Muscle layer of duodenum (tissue), 2 donors: Measurements from ENCODE around the gene LIN28B.
"Not testable (repeated sequence)": the region's sequence is repeated elsewhere in the genome, so short reads cannot be mapped to it uniquely, and the experiment has no call there.

Source experiments
- H3K27ac ChIP-seq: one replicate; pipeline ENCODE4 v1.7.0; 2013; ENCODE audit warnings: mild to moderate bottlenecking, low read length
- H3K27me3 ChIP-seq: one replicate; pipeline ENCODE4 v1.7.0; 2013; ENCODE audit warnings: low read depth, mild to moderate bottlenecking, control low read depth, low read length
- H3K36me3 ChIP-seq, 2 donors: one replicate each; pipeline ENCODE4 v1.7.0; 2013; ENCODE audit warnings: low read length in 2 of 2, control low read depth in 1 of 2, mild to moderate bottlenecking in 1 of 2; ENCODE audit not compliant: insufficient read depth in 2 of 2, control insufficient read depth in 1 of 2
- H3K4me1 ChIP-seq, 2 donors: one replicate each; pipeline ENCODE4 v1.7.0; 2013; ENCODE audit warnings: low read length in 2 of 2, mild to moderate bottlenecking in 2 of 2, control low read depth in 1 of 2, moderate library complexity in 1 of 2; ENCODE audit not compliant: insufficient read depth in 2 of 2, control insufficient read depth in 1 of 2
- H3K4me3 ChIP-seq, 2 donors: one replicate each; pipeline ENCODE4 v1.7.0; 2013; ENCODE audit warnings: low read length in 2 of 2, low read depth in 1 of 2, mild to moderate bottlenecking in 1 of 2
- H3K9me3 ChIP-seq, 2 donors: one replicate each; pipeline ENCODE4 v1.7.0; 2013; ENCODE audit warnings: low read length in 2 of 2, control low read depth in 1 of 2, mild to moderate bottlenecking in 1 of 2; ENCODE audit not compliant: control insufficient read depth in 1 of 2
- donor health status: healthy.

LIN28B gene

GRCh38 chr6:105075210-105075609, 118.3 kb downstream of the LIN28B start:
- no peak overlapping the region for H3K27ac ChIP-seq
- no peak overlapping the region for H3K4me3 ChIP-seq
- H3K4me1 ChIP-seq, result peaks cover 0 to 5% of the 10 kb centered on the region in 2 donors
- H3K9me3 ChIP-seq, result no peaks in the 10 kb centered on the region
- no peaks in the 10 kb centered on the region for H3K27me3 ChIP-seq
- no peaks in the 10 kb centered on the region for H3K36me3 ChIP-seq

GRCh38 chr6:105076418-105076817, 119.5 kb downstream of the LIN28B start:
- not testable (repeated sequence) for H3K27me3 ChIP-seq, H3K4me1 ChIP-seq, H3K36me3 ChIP-seq, H3K27ac ChIP-seq, H3K4me3 ChIP-seq, H3K9me3 ChIP-seq

- Histone ChIP-seq H3K36me3 (no peaks in the 10 kb centered on the region), H3K9me3 (no peaks in the 10 kb centered on the region), H3K27me3 (no peaks in the 10 kb centered on the region), H3K27ac (no peak overlapping the region), H3K4me3 (no peak overlapping the region), H3K4me1 (peaks cover 0 to 5% of the 10 kb centered on the region in 2 donors)
Measured at GRCh38 chr6:105077596-105078385, 120.9 kb downstream of the LIN28B start.

- H3K36me3 ChIP-seq, result no peaks in the 10 kb centered on the region
- peaks cover 0 to 5% of the 10 kb centered on the region in 2 donors for H3K4me1 ChIP-seq
- no peaks in the 10 kb centered on the region for H3K9me3 ChIP-seq
- H3K27ac ChIP-seq, result no peak overlapping the region
- H3K4me3 ChIP-seq, result no peak overlapping the region
- no peaks in the 10 kb centered on the region for H3K27me3 ChIP-seq
Measured at GRCh38 chr6:105078386-105078708, 121.4 kb downstream of the LIN28B start.

- Histone ChIP-seq H3K36me3 (no peaks in the 10 kb centered on the region), H3K4me3 (no peak overlapping the region), H3K27me3 (no peaks in the 10 kb centered on the region), H3K4me1 (peaks cover 0 to 5% of the 10 kb centered on the region in 2 donors), H3K9me3 (no peaks in the 10 kb centered on the region), H3K27ac (no peak overlapping the region)
Measured at GRCh38 chr6:105080279-105080678, 123.4 kb downstream of the LIN28B start.

- not testable (repeated sequence) for H3K4me3 ChIP-seq, H3K27me3 ChIP-seq, H3K4me1 ChIP-seq, H3K9me3 ChIP-seq, H3K36me3 ChIP-seq, H3K27ac ChIP-seq
Measured at GRCh38 chr6:105081662-105082061, 124.8 kb downstream of the LIN28B start.

- no peaks in the 10 kb centered on the region for H3K36me3 ChIP-seq
- no peaks in the 10 kb centered on the region for H3K27me3 ChIP-seq
- no peaks in the 10 kb centered on the region for H3K9me3 ChIP-seq
- H3K27ac ChIP-seq, result no peak overlapping the region
- no peaks in the 10 kb centered on the region for H3K4me1 ChIP-seq
- no peak overlapping the region for H3K4me3 ChIP-seq
Measured at GRCh38 chr6:105087571-105088211, 130.8 kb downstream of the LIN28B start.

- H3K4me3 ChIP-seq, result no peak overlapping the region
- H3K4me1 ChIP-seq, result no peaks in the 10 kb centered on the region
- H3K27ac ChIP-seq, result no peak overlapping the region
- no peaks in the 10 kb centered on the region for H3K36me3 ChIP-seq
- H3K9me3 ChIP-seq, result no peaks in the 10 kb centered on the region
- no peaks in the 10 kb centered on the region for H3K27me3 ChIP-seq
Measured at GRCh38 chr6:105091140-105091829, 134.4 kb downstream of the LIN28B start.

- no peak overlapping the region for H3K4me3 ChIP-seq
- H3K36me3 ChIP-seq, result peaks cover 0 to 21% of the 10 kb centered on the region in 2 donors
- no peaks in the 10 kb centered on the region for H3K4me1 ChIP-seq
- no peaks in the 10 kb centered on the region for H3K9me3 ChIP-seq
- no peaks in the 10 kb centered on the region for H3K27me3 ChIP-seq
- H3K27ac ChIP-seq, result no peak overlapping the region
Measured at GRCh38 chr6:105094133-105094640, 137.3 kb downstream of the LIN28B start.

GRCh38 chr6:105095139-105095538, 138.2 kb downstream of the LIN28B start:
- Histone ChIP-seq H3K4me3 (no peak overlapping the region), H3K36me3 (peaks cover 0 to 21% of the 10 kb centered on the region in 2 donors), H3K27ac (no peak overlapping the region), H3K27me3 (no peaks in the 10 kb centered on the region), H3K4me1 (no peaks in the 10 kb centered on the region), H3K9me3 (no peaks in the 10 kb centered on the region)

- H3K4me3 ChIP-seq, result no peak overlapping the region
- H3K27me3 ChIP-seq, result no peaks in the 10 kb centered on the region
- H3K27ac ChIP-seq, result no peak overlapping the region
- no peaks in the 10 kb centered on the region for H3K4me1 ChIP-seq
- peaks cover 0 to 34% of the 10 kb centered on the region in 2 donors for H3K36me3 ChIP-seq
- H3K9me3 ChIP-seq, result no peaks in the 10 kb centered on the region
Measured at GRCh38 chr6:105097288-105097687, 140.4 kb downstream of the LIN28B start.
